Measurements from ENCODE around the gene FGB. TPM values are rescaled to one million over a fixed set of nuclear protein-coding genes. Genes with fewer than 3 reads are reported as not detected.

FGB gene
- total RNA-seq, 1 donor from 2014 or later = not detected

GRCh38 chr4:154597798-154598774 lies 35.3 kb downstream of the FGB start:
- no peaks in the 10 kb centered on the region for H3K36me3 Mint-ChIP-seq (ENCODE audit: low read depth)
- H3K4me3 Mint-ChIP-seq = no peak overlapping the region
- no peaks in the 10 kb centered on the region for H3K4me1 Mint-ChIP-seq
- intact Hi-C loops (cut with micrococcal nuclease) = no loop called here
- no peaks in the 10 kb centered on the region for H3K9me3 Mint-ChIP-seq
- DNase-seq (no peak), ATAC-seq (ENCODE audit: low read depth) (no peak)
- no peak overlapping the region for H3K27ac Mint-ChIP-seq
- POLR2A ChIA-PET = no interaction called here
- peaks cover 13% of the 10 kb centered on the region for H3K27me3 Mint-ChIP-seq
- TF ChIP-seq CTCF (IDR thresholded peaks at IDR 0.05) = no peak
- CTCF ChIA-PET = no interaction called here

- POLR2A ChIA-PET = no interaction called here
- no peak overlapping the region for H3K27ac Mint-ChIP-seq
- H3K27me3 Mint-ChIP-seq = peaks cover 23% of the 10 kb centered on the region
- no peaks in the 10 kb centered on the region for H3K9me3 Mint-ChIP-seq
- intact Hi-C loops (cut with micrococcal nuclease) = no loop called here
- ATAC-seq (ENCODE audit: low read depth) (no peak), DNase-seq (no peak)
- no peaks in the 10 kb centered on the region for H3K4me1 Mint-ChIP-seq
- TF ChIP-seq CTCF (IDR thresholded peaks at IDR 0.05) = no peak
- H3K4me3 Mint-ChIP-seq = no peak overlapping the region
- no peaks in the 10 kb centered on the region for H3K36me3 Mint-ChIP-seq (ENCODE audit: low read depth)
- CTCF ChIA-PET = no interaction called here
These were observed 39.7 kb downstream of the FGB start for GRCh38 chr4:154602404-154603020.

GRCh38 chr4:154603033-154603943 lies 40.5 kb downstream of the FGB start:
- Mint-ChIP-seq H3K4me3 (no peak overlapping the region), H3K9me3 (no peaks in the 10 kb centered on the region), H3K36me3 (ENCODE audit: low read depth) (no peaks in the 10 kb centered on the region), H3K27ac (no peak overlapping the region), H3K27me3 (peaks cover 20% of the 10 kb centered on the region), H3K4me1 (no peaks in the 10 kb centered on the region)
- ATAC-seq (ENCODE audit: low read depth) (no peak), DNase-seq (no peak)
- intact Hi-C loops (cut with micrococcal nuclease) = no loop called here
- TF ChIP-seq CTCF (IDR thresholded peaks at IDR 0.05) = no peak
- POLR2A ChIA-PET = no interaction called here
- CTCF ChIA-PET = no interaction called here

- ATAC-seq (ENCODE audit: low read depth) (no peak), DNase-seq (no peak)
- no peak for TF ChIP-seq CTCF (IDR thresholded peaks at IDR 0.05)
- Mint-ChIP-seq H3K9me3 (no peaks in the 10 kb centered on the region), H3K4me3 (no peak overlapping the region), H3K36me3 (ENCODE audit: low read depth) (no peaks in the 10 kb centered on the region), H3K27me3 (peaks cover 27% of the 10 kb centered on the region), H3K4me1 (no peaks in the 10 kb centered on the region), H3K27ac (no peak overlapping the region)
- intact Hi-C loops (cut with micrococcal nuclease) = no loop called here
- ChIA-PET POLR2A (no interaction called here), CTCF (interaction anchor here (2.1 kb wide), 1 partner anchor 14 kb away, joined by 8 read pairs; no protein-coding TSS in a partner anchor)
These were observed 41.9 kb downstream of the FGB start for GRCh38 chr4:154604696-154605200.
